ENCODE results near the gene IDH3B. TPM values are rescaled to one million over a fixed set of nuclear protein-coding genes. Genes with fewer than 3 reads are reported as not detected.

IDH3B gene
- total and polyA plus RNA-seq, 2 of the 8 experiments (the other 6 are each of a cell fraction or from before 2014, with no cell fraction given): 110 to 167 TPM

GRCh38 chr20:2706688-2707352 lies 42.8 kb upstream of the IDH3B start:
- no peak overlapping the region; the same call in 1 of the 2 replicates for H4K8ac ChIP-seq (ENCODE audit: extremely low read depth, insufficient read depth, low read length)
- H3K18ac ChIP-seq (ENCODE audit: extremely low read depth, low read length): peak overlapping the region; percentile 68; the same call in 1 of the 2 replicates
- H2AK5ac ChIP-seq (ENCODE audit: low read depth, low read length): peak overlapping the region; percentile 86; the same call in 1 of the 2 replicates
- H4K20me1 ChIP-seq (replicated peaks in 1 of 2; ENCODE audit: control insufficient read depth in 1 of 2, insufficient read depth in 2 of 2, low read length in 2 of 2): no peaks in the 10 kb centered on the region
- peak in 1 of 2 experiments; percentile 45 for DNase-seq (ENCODE audit: low read depth in 1 of 2, low spot score in 2 of 2)
- H2BK20ac ChIP-seq (ENCODE audit: low read length): peak overlapping the region; percentile 72; the same call in 1 of the 2 replicates
- peaks cover 0 to 24% (median 16%) of the 10 kb centered on the region in 4 experiments; a peak in 5 of 7 replicates for H3K27me3 ChIP-seq (replicated peaks in 1 of 4; ENCODE audit: control insufficient read depth in 3 of 4, extremely low read depth in 1 of 4, insufficient read depth in 3 of 4, low read length in 3 of 4)
- 79% methylated on average over 6 of the region's 6 CpGs; no CpG with 5 or more reads in 1 of the 2 experiments for WGBS, 2 experiments (ENCODE audit: extremely low coverage in 1 of 2, insufficient coverage in 1 of 2, insufficient read length in 1 of 2, insufficient replicate concordance in 2 of 2, low coverage in 1 of 2, low lambda C conversion rate in 2 of 2, missing lambda C conversion rate in 1 of 2)
- H3K4me3 ChIP-seq (ENCODE audit: extremely low read depth in 1 of 4, insufficient read depth in 2 of 4, low read depth in 3 of 4, low read length in 4 of 4): no peak overlapping the region
- no peak overlapping the region for H3K23ac ChIP-seq (ENCODE audit: insufficient read length)
- H2BK12ac ChIP-seq (ENCODE audit: low read depth, low read length): peak overlapping the region; percentile 93; the same call in 1 of the 2 replicates
- no peak overlapping the region for H2BK120ac ChIP-seq (replicated peaks; ENCODE audit: low read depth, low read length)
- no peak overlapping the region for H3K56ac ChIP-seq (replicated peaks; ENCODE audit: insufficient read length, low read depth, low read length)
- peak overlapping the region; percentile 62; the same call in 1 of the 2 replicates for H2BK5ac ChIP-seq (ENCODE audit: low read depth, low read length)
- H3K23me2 ChIP-seq (ENCODE audit: low read depth, low read length): no peaks in the 10 kb centered on the region; the same call in 1 of the 2 replicates
- H3K27ac ChIP-seq (ENCODE audit: low read depth, low read length): no peak overlapping the region
- no peak overlapping the region for H2AFZ ChIP-seq (ENCODE audit: low read length)
- peak overlapping the region; percentile 65 for H2BK15ac ChIP-seq (ENCODE audit: low read length)
- peaks cover 0 to 50% (median 25%) of the 10 kb centered on the region in 4 experiments; a peak in 6 of 7 replicates for H3K4me1 ChIP-seq (replicated peaks in 1 of 4; ENCODE audit: control insufficient read depth in 3 of 4, insufficient read depth in 4 of 4, low read length in 3 of 4)
- no peaks in the 10 kb centered on the region for H3K9me3 ChIP-seq (ENCODE audit: insufficient read depth in 2 of 2, low read depth in 1 of 2, low read length in 1 of 2)
- ChIA-PET POLR2A (ENCODE audit: partially characterized antibody) (interaction anchor here (1.6 to 2.2 kb wide), 2 partner anchors 31 to 42 kb away, joined by 4 to 6 read pairs; no protein-coding TSS in a partner anchor), CTCF (ENCODE audit: partially characterized antibody) (interaction anchor here (1.0 to 17.4 kb wide), 8 partner anchors 12 to 295 kb away, joined by 3 to 286 read pairs (median 4); no protein-coding TSS in a partner anchor)
- H4K91ac ChIP-seq (replicated peaks; ENCODE audit: insufficient read length, low read length): peak overlapping the region; percentile 34
- no peak overlapping the region for H3K14ac ChIP-seq (ENCODE audit: insufficient read length)
- no peaks in the 10 kb centered on the region; the same call in 1 of the 2 replicates for H3K79me1 ChIP-seq (ENCODE audit: low read depth, low read length)
- H3K9ac ChIP-seq (replicated peaks in 1 of 4; ENCODE audit: extremely low read depth in 1 of 4, low read depth in 3 of 4, low read length in 3 of 4): no peak overlapping the region
- FAIRE-seq: no peak
- H3K79me2 ChIP-seq (ENCODE audit: control insufficient read depth in 1 of 2, insufficient read depth in 2 of 2, low read length in 2 of 2): no peaks in the 10 kb centered on the region
- no peak for TF ChIP-seq CREB1 (IDR thresholded peaks at IDR 0.05)
- no peak for TF ChIP-seq CHD1 (IDR thresholded peaks at IDR 0.05; ENCODE audit: low read depth, low read length)
- TF ChIP-seq USF2 (IDR thresholded peaks at IDR 0.05; ENCODE audit: low read length): no peak
- TF ChIP-seq EP300 (IDR thresholded peaks at IDR 0.05; ENCODE audit: borderline replicate concordance in 1 of 2, low read depth in 2 of 2, low read length in 2 of 2): no peak
- TF ChIP-seq CTBP2 (IDR thresholded peaks at IDR 0.05; ENCODE audit: borderline replicate concordance, insufficient read depth, insufficient read length, low read length): no peak
- TF ChIP-seq HDAC2 (IDR thresholded peaks at IDR 0.05; ENCODE audit: borderline replicate concordance in 1 of 2, low read depth in 2 of 2, low read length in 2 of 2): no peak
- no peak for TF ChIP-seq POLR2AphosphoS5 (IDR thresholded peaks at IDR 0.05; ENCODE audit: low read depth, low read length)
- no peak for TF ChIP-seq PHF8 (conservative IDR thresholded peaks at IDR 0.05; ENCODE audit: low read depth, low read length)
- H3K4ac ChIP-seq (replicated peaks; ENCODE audit: insufficient read length, low read depth, low read length): no peak overlapping the region
- no peaks in the 10 kb centered on the region for H3K36me3 ChIP-seq (ENCODE audit: control insufficient read depth in 2 of 4, insufficient read depth in 4 of 4, low read length in 3 of 4)
- H4K5ac ChIP-seq (ENCODE audit: insufficient read length, low read depth, low read length): no peak overlapping the region
- no peak overlapping the region for H3K4me2 ChIP-seq (ENCODE audit: insufficient read depth in 1 of 2, low read depth in 2 of 2, low read length in 2 of 2)

Measured in H1 (cell line).